NCI-H524 (cell line): ENCODE measurements around the gene IQSEC2.
A peak's percentile ranks its signal among the peaks of the same experiment; 100 is the strongest.

Experiments
- DNase-seq, 2 experiments: peaks; one replicate each; lab custom pipeline; 2025; lab: John Stamatoyannopoulos, UW

IQSEC2 gene

GRCh38 chrX:53281321-53281822 is at the start of gene IQSEC2:
Gene IQSEC2 (minus strand): TSS chrX:53281584.
- peak; percentile 26 to 75 for DNase-seq

DNA sequence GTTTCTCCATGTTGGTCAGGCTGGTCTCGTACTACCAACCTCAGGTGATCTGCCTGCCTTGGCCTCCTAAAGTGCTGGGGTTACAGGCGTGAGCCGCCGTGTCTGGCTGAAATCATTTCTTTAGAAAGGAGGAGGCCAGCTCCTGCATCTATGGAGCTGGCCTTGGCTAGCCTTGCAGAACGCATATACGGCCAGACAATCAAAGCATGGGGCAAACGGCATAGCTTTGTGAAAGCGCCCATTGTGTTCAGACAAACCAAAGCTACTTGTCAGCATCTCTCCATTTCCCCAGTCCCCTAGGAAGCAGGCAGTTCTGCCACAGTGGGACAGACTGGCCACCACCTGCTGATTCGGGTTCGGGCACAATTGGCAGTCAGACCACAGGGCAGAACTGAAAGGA is 48.9 kb upstream of the IQSEC2 start:
- DNase-seq = no peak

- no peak for DNase-seq
Measured at GRCh38 chrX:53324803-53325202, 43.4 kb upstream of the IQSEC2 start.

DNA sequence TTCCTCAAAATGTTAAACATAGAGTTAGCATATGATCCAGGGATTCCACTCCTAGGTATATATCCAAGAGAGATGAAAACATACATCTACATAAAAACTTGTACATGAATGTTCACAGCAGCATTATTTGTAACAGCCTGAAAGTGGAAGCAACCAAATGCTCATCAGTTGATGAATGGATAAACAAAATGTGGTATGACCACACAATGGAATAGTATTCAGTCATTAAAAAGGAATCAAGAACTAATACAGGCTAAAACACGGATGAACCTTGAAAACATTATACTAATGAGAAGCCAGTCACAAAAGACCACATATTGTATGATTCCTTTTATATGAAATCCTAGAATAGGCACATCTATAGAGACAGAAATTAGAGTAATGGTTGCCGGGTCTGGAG is 42.7 kb upstream of the IQSEC2 start:
- no peak for DNase-seq

DNA sequence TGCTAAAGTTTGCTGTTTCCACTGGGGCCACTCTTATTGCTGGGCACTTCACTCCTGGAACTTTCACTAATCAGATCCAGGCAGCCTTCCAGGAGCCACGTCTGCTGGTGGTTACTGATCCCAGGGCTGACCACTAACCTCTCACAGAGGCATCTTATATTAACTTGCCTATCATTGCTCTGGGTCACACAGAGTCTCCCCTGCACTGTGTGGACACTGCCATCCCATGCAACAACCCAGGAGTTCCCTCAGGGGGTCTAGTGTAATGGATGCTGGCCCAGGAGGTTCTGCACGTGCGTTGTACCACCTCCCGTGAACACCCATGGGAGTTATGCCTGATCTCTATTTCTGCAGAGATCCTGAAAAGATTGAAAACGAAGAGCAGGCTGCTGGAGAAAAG is 41.8 kb upstream of the IQSEC2 start:
- DNase-seq = no peak

- DNase-seq = no peak
Measured at GRCh38 chrX:53321943-53322497, 40.6 kb upstream of the IQSEC2 start.

- peak in 1 of 2 experiments; percentile 22 for DNase-seq
Measured at GRCh38 chrX:53321230-53321942, 40.0 kb upstream of the IQSEC2 start.

GRCh38 chrX:53320543-53321229 is 39.3 kb upstream of the IQSEC2 start:
- DNase-seq = peak in 1 of 2 experiments; percentile 51

GRCh38 chrX:53319614-53320542 is 38.5 kb upstream of the IQSEC2 start:
- no peak for DNase-seq

DNA sequence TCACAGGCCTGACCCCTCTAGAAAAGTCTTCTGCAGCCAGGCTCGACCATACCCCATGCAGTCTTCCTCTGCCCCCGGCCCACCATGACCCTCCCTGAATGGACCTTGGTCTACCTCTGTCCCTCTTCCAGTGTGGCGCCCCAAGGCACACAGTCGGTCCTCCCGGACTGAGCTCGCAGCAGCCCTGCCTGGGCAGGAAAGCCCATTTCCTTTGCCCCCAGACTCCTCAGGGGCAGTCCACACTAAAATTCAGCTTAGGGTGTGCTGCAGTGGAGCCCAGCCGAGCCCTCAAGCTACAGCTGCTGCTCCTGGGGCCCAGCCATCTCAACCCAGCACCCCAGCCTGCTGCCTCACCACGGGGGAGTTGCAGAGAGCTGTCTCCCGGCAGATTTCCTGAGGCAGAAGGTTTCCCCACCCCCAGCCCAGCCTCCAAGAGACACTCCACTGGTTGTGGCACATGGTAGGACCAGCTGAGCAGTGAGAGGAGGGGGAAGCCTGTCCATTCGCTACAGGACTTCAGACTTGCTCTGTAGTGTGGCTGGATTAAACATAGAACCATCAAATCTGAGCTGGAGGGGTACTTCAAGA is 37.5 kb upstream of the IQSEC2 start:
- peak; percentile 44 to 76 for DNase-seq

- peak; percentile 40 to 59 for DNase-seq
Measured at GRCh38 chrX:53317365-53318069, 36.1 kb upstream of the IQSEC2 start.

DNA sequence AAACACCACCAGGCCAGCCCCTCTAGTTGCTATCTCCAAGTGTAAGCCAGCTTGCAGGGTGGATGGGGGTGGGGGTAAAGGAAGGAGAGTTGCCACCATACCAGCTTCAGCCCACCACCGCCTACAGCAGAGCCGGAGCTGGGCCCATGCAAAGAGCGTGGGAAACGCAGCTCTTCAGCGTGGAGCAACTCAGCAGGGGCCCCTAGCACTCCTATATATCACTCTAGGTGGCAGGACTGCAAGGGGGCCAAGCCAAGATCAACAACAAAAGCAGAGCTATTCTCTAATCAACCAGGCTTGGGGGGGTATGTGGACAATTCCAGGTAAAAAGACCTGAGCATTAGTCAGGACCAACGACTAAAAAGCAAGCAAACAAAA is 35.5 kb upstream of the IQSEC2 start:
- DNase-seq = no peak

GRCh38 chrX:53316111-53316859 is 34.9 kb upstream of the IQSEC2 start:
- DNase-seq = no peak

DNA sequence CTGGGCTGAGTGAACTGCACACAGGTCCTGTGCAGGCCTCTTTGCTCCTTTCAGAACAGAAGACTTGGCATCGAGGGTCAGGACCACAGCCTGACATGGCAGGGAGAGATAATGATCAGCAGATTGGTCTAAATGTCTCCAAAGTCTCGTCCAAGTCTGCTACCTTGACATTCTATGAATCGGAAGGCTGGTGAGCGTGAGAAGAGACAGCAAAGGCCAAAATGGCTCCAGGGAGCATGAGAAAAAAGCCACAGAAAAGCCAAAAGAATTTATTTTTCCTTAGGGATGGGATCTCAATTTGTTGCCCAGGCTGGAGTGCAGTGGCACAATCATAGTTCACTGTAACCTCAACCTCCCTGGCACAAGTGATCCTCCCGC is 32.3 kb upstream of the IQSEC2 start:
- DNase-seq = no peak

DNA sequence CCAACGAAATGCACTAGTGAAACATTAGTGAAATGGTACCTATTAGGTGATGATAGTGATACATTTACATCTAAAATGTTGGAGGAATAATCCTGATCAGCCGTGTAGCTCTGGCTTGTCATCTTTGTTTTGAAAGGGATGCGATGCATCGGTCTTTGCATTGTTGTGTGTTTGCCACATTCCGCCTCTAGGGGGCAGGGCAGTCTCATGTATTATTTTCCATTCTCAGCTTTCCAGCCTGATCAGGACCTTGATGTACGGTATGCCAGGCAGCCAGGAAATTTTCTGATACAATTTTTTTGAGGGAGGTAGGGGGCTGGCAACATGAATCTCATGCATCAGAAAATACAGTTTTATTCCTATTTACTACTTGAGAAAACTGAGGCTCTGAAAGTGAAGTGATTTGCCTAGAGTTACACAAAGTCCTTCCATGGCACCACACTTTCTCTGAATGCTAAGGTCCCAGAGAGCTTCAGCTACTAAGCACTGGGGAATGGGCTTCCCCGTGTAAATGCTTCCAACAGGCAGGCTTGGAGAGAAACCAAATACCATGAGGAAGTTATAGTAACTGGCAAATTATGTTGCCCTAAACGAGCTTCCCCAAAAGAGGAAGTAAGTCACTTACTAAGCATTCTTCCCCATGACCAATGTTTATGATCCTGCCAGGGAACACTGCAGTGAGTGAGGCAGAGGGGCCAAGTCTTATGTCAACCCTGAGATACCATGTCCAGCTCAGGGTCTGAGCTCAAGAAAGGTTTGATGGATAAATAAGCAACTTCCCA is 31.8 kb upstream of the IQSEC2 start:
- DNase-seq = peak in 1 of 2 experiments; percentile 65

DNA sequence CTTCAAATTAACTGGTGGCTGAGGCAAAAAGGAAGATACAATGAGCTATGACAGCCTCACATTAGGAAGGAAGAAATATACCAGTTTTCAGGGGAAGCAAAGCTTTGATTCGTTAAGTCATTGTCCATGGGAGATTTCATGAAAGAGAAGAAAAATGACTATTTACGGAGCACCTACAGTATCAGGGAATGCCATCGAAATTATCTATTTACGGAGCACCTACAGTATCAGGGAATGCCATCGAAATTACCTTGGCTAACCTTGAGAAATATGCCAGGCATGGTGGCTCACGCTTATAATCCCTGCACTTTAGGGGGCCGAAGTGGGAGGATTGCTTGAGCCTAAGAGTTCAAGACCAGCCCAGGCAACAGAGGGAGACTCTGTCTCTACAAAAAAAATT is 28.5 kb upstream of the IQSEC2 start:
- no peak for DNase-seq

DNA sequence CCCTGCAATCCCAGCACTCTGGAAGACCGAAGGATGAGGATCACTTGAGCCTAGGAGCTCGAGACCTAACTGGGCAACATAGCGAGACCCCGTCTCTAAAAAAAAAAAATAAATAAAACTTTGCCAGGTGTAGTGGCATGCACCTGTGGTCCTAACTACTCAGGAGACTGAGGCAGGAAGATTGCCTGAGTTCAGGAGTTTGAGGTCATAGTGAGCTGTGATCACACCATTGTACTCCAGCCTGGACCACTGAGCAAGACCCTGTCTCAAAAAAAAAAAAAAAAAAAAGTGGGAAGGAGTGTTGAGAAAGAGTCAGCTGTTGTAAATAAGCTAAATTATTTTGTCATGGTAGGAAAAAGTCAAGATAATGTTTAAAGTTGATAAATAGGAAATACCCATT is 27.5 kb upstream of the IQSEC2 start:
- no peak for DNase-seq

DNA sequence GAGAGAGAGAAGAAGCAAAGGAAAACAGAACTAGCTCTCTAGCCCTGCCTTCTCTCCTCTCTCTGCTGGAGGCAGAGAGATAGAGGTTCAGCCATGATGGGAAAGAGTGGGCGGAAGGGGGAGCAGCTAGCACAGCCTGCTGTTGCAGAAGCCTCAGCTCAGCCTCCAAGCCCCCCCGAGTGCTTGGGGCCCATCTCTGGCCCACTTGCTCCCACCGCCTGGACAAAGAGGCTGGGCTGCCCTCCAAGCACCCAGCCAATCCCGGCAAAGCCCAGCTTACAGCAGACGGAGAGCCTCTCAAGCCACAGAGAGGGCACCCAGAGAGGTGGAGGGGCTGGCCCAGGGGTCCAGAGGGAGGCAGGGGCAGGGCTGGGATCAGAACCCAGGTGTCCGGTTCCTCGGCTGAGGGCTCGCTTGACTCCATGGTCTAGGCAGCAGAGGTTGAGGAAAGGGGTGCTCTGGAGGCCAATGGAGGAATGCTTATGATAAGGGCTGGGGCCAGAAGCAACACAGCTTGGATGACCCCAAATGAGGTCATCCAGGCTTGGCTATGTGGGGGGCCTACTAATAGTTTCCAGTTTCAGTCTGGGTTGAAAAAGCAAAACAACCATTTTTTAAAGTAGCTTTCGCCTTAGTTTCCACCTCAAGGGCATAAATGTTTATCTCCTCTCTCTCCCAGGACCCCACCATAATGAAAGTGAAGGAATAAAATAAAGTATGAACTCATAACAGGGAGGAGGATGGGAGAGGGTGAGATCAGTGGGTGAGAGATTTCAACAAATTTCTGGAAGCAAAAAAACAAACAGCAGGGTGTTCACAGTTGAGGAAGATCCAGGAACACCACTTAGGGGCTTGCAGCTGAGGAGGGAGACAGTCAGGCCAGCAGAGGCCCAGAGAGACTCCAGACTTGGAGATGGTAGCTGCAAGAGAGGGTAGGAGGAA is 24.9 kb upstream of the IQSEC2 start:
- peak in 1 of 2 experiments; percentile 44 for DNase-seq
